NCI-H446 treated with DMSO at 0.1 percent for 48 hours (cell line): ENCODE data around the gene RILPL1.
A peak's percentile ranks its signal among the peaks of the same experiment; 100 is the strongest.
"Not testable (repeated sequence)": the region's sequence is repeated elsewhere in the genome, so short reads cannot be mapped to it uniquely, and the experiment has no call there.

ENCODE experiments used
- DNase-seq: peaks from one replicate; lab custom pipeline; 2025; lab: John Stamatoyannopoulos, UW

RILPL1 gene, protein sequence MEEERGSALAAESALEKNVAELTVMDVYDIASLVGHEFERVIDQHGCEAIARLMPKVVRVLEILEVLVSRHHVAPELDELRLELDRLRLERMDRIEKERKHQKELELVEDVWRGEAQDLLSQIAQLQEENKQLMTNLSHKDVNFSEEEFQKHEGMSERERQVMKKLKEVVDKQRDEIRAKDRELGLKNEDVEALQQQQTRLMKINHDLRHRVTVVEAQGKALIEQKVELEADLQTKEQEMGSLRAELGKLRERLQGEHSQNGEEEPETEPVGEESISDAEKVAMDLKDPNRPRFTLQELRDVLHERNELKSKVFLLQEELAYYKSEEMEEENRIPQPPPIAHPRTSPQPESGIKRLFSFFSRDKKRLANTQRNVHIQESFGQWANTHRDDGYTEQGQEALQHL

GRCh38 chr12:123533672-123534643 is at the start of gene RILPL1:
TSS of gene RILPL1 (minus strand) at chr12:123533719. CDS start at chr12:123533482, 237 bp downstream.
- no peak for DNase-seq

DNA sequence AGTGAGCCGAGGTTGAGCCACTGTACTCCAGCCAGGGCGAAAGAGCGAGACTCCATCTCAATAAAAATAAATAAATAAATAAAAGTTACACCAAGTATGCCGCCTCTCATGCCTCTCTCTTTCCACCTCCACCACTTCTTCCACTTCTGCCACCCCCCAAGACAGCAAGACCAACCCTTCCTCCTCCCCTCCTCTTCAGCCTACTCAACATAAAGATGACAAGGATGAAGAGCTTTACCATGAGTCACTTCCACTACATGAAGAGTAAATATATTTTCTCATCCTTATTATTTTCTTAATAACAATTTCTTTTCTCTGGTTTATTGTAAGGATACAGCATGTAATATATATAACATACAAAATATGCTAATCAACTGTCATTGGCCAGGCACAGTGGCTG is 47.3 kb upstream of the RILPL1 start:
- no peak for DNase-seq

DNA sequence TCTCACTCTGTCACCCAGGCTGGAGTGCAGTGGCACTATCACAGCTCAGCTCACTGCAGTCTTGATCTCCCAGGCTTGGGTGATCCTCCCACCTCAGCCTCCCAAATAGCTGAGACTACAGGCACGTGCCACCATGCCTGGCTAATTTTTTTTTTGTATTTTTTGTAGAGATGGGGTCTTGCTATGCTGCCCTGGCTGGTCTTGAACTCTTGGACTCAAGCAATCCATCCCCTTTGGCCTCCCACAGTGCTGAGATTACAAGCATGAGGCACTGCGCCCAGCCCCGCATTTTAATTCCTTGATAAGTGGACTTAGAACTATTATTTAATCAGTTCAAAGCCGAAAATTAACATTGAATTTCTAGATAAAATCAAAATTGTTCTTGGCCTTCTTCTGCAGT is 45.3 kb upstream of the RILPL1 start:
- not testable (repeated sequence) for DNase-seq

GRCh38 chr12:123578243-123578642 is 44.7 kb upstream of the RILPL1 start:
- no peak for DNase-seq

DNA sequence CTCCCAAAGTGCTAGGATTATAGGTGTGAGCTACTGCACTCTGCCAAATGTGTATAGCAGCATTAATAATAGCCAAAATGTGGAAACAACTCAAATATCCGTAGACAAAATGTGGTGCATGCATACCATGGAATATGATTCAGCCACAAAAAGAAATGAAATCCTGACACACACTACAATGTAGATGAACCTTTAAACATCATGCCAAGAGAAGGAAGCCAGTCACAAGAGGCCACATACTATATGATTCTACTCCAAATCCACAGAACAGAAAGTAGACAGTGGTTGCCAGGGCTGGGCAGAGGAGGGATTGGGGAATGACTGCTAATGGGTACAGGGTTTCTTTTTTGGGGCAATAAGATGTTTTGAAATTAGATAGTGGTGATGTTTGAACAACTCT is 43.1 kb upstream of the RILPL1 start:
- DNase-seq = no peak

DNA sequence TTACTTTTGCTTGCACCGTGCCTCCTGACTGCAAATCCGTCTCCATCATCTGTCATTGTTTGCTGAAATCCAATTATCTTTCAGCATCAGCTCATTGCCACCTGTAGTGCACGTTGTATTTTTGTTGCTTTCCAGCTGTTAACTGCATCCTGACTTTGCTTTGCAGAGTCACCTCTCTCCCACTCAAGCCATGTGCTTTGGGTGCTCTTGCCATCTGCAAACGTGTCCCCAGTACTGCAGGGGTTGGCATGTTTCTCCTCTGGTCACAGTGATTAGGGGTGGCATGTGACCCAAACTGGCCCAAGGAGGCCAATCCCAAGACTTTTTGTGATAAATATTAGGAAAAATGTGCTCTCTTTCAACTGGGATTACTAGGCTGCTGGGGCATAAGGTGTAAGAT is 40.4 kb upstream of the RILPL1 start:
- DNase-seq = no peak

- DNase-seq = no peak
Measured at GRCh38 chr12:123572391-123572790, 38.9 kb upstream of the RILPL1 start.

- peak; percentile 6 for DNase-seq
Measured at GRCh38 chr12:123571343-123571813, 37.9 kb upstream of the RILPL1 start.

GRCh38 chr12:123559468-123559867 is 25.9 kb upstream of the RILPL1 start:
- no peak for DNase-seq

- not testable (repeated sequence) for DNase-seq
Measured at GRCh38 chr12:123558487-123558886, 25.0 kb upstream of the RILPL1 start.

DNA sequence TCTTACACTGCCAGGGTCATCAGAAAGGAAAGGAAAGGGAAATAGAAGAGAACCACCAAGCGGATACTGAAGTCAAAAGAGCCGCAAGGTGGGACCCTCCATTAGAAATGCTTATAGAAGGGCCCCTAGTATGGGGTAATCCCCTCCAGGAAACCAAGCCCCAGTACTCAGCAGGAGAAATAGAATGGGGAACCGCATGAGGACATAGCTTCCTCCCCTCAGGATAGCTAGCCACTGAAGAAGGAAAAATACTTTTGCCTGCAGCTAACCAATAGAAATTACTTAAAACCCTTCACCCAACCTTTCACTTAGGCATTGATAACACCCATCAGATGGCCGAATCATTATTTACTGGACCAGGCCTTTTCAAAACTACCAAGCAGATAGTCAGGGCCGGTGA is 21.3 kb upstream of the RILPL1 start:
- DNase-seq = not testable (repeated sequence)

GRCh38 chr12:123554136-123554535 is 20.6 kb upstream of the RILPL1 start:
- not testable (repeated sequence) for DNase-seq

GRCh38 chr12:123550700-123551099 is 17.2 kb upstream of the RILPL1 start:
- no peak for DNase-seq

- DNase-seq = no peak
Measured at GRCh38 chr12:123548107-123548506, 14.6 kb upstream of the RILPL1 start.

GRCh38 chr12:123546281-123546680 is 12.8 kb upstream of the RILPL1 start:
- no peak for DNase-seq

DNA sequence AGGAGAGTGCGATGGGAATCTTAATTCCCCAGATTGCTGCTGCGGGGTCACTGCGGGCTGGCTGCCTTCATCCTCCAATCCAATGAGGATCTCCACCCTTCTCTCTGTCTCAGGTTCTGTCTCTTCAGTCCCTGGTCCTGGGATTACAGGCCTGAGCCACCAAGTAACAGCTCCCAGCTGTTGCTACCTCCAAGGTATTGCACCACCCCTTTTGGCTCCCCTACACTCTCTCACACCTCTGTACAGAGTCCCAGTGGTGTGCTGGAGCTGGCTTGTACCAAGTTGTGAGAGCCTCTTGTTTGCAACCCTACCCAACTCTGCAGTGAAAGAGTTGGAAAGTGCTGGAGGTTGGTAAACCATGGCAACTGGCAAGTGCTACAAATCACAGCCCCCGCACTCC is 10.0 kb upstream of the RILPL1 start:
- no peak for DNase-seq

GRCh38 chr12:123540899-123541662 is 7.6 kb upstream of the RILPL1 start:
- DNase-seq = no peak

DNA sequence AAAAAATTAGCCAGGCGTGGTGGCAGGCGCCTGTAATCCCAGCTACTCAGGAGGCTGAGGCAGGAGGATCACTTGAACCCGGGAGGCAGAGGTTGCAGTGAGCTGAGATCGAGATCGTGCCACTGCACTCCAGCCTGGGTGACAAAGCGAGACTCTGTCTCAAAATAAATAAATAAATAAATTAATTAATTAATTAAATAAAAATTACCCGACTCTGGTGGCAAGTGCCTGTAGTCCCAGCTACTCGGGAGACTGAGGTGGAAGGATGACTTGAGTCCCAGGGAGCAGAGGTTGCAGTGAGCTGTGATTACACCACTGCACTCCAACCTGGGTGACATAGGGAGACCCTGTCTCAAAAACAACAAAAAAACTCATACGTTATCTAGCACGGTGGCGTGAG is 2.4 kb upstream of the RILPL1 start:
- not testable (repeated sequence) for DNase-seq

DNA sequence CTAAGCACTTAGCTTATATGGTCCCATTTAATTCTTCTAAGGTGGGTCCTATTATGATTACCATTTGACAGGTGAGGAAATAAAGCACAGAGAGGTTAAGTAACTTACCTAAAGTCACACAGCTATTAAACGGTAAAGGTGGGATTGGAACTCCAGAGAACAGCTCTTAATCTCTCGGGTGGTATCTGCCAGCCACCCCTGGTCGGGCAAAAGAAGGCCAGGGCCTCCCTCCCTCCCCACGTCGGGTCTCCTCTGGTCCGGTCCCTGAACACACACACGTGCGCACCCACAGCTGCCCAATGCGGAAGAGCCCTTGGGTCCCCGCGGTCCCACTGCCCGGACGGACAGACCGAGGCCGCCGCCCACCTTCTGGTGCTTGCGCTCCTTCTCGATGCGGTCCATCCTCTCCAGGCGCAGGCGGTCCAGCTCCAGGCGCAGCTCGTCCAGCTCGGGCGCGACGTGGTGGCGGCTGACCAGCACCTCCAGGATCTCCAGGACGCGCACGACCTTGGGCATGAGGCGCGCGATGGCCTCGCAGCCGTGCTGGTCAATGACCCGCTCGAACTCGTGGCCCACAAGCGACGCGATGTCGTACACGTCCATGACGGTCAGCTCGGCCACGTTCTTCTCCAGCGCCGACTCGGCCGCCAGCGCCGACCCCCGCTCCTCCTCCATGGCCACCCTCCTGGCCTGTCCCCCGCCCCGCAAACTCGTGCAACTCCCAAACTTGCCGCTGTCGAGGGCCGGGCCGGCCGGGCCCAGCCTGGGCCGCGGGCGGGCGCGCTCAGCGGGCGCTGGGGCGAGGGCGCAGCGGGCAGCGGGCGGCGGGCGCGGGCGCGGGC is 490 bp downstream of the RILPL1 start:
- DNase-seq = no peak

DNA sequence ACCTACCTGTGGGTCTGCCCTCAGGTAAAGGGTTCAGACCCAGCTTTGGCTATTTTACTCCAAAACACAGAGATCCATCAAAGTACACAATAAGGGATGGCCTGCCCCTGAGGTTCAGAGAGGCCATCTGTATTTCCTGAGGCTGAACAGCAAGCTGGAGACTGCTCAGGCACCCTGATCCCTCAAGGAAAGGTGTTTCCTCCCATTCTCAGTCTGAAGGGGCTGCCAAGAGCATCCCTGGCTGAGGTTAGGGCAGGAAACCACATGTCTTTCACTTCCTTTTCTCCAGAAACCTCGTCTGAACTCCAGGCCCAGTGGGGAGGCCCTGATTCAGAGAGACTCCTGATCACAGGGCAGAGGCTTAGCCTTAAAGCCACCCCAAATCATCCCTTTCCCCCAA is 1.5 kb downstream of the RILPL1 start:
- no peak for DNase-seq

DNA sequence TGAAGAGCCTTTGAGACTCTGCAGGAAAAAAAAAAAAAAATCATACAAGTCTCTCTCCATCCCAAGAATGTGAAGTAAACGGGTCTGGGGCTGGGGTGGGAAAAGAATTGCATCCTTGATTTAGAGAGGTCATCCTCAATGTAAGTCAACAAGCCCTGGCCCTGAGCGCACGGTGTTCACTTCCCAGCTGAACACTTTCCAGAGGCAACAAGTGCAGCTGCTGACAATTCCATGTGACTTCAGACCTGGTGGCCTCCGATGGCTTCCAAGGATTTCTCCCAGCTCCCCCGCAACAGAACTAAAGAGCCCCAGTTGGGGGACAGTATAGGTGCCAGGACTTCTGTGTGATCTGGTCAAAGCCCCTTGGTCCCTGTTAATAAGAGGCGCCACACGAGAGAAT is 2.4 kb downstream of the RILPL1 start:
- DNase-seq = no peak
